ENCODE results near the gene KIF22.

KIF22 gene

GRCh38 chr16:29819506-29819905 is 29.0 kb downstream of the KIF22 start:
- no peaks in the 10 kb centered on the region for H4K20me1 ChIP-seq (ENCODE audit: low read depth, low read length)
- TF ChIP-seq EZH2phosphoT487 (conservative IDR thresholded peaks at IDR 0.05; ENCODE audit: low read length) (no peak), CTCF (IDR thresholded peaks at IDR 0.05; ENCODE audit: insufficient read depth, low read length, poor library complexity, severe bottlenecking) (no peak)
- H3K9me3 ChIP-seq (ENCODE audit: insufficient read depth, low read length): no peaks in the 10 kb centered on the region
- H3K79me2 ChIP-seq (ENCODE audit: insufficient read depth, low read length): peaks cover 21% of the 10 kb centered on the region
- no peaks in the 10 kb centered on the region for H3K27me3 ChIP-seq (ENCODE audit: low read length)
- no peak overlapping the region for H3K27ac ChIP-seq (ENCODE audit: low read depth, low read length)
- H3K4me2 ChIP-seq (ENCODE audit: low read depth, low read length, poor library complexity, severe bottlenecking): peak overlapping the region; percentile 55
- no peak overlapping the region for H2AFZ ChIP-seq (ENCODE audit: low read depth, low read length, severe bottlenecking)
- peaks cover 5% of the 10 kb centered on the region for H3F3A ChIP-seq (ENCODE audit: insufficient read depth)
- no peaks in the 10 kb centered on the region for H3K9me2 ChIP-seq (replicated peaks; ENCODE audit: insufficient read depth, low read length)
- H3K9ac ChIP-seq (ENCODE audit: low read length): peak overlapping the region; percentile 45
- 0 out of 2 replicates have a peak, but pooled peaks cover 2% of the 10 kb centered on the region for H3K36me3 ChIP-seq (ENCODE audit: low read length)
- no peak overlapping the region for H3K4me3 ChIP-seq (ENCODE audit: insufficient read depth, low read length, poor library complexity, severe bottlenecking)

GRCh38 chr16:29820271-29820701 is 29.7 kb downstream of the KIF22 start, which contains the start of gene MVP:
Gene MVP (plus strand): TSS chr16:29820462. CDS start chr16:29830550, 10,088 bp downstream.
- Histone ChIP-seq H3K27me3 (ENCODE audit: low read length) (no peaks in the 10 kb centered on the region), H3K79me2 (ENCODE audit: insufficient read depth, low read length) (peaks cover 21% of the 10 kb centered on the region), H3K9me3 (ENCODE audit: insufficient read depth, low read length) (no peaks in the 10 kb centered on the region), H3K4me3 (ENCODE audit: insufficient read depth, low read length, poor library complexity, severe bottlenecking) (peak within 1 kb of the TSS; percentile 48), H3K36me3 (ENCODE audit: low read length) (0 out of 2 replicates have a peak, but pooled peaks cover 2% of the 10 kb centered on the region), H2AFZ (ENCODE audit: low read depth, low read length, severe bottlenecking) (no peak within 1 kb of the TSS), H3F3A (ENCODE audit: insufficient read depth) (peaks cover 5% of the 10 kb centered on the region), H4K20me1 (ENCODE audit: low read depth, low read length) (no peaks in the 10 kb centered on the region), H3K9ac (ENCODE audit: low read length) (peak within 1 kb of the TSS; percentile 45), H3K9me2 (replicated peaks; ENCODE audit: insufficient read depth, low read length) (no peaks in the 10 kb centered on the region), H3K27ac (ENCODE audit: low read depth, low read length) (no peak within 1 kb of the TSS), H3K4me2 (ENCODE audit: low read depth, low read length, poor library complexity, severe bottlenecking) (peak within 1 kb of the TSS; percentile 55)
- TF ChIP-seq EZH2phosphoT487 (conservative IDR thresholded peaks at IDR 0.05; ENCODE audit: low read length): no peak
- TF ChIP-seq CTCF (IDR thresholded peaks at IDR 0.05; ENCODE audit: insufficient read depth, low read length, poor library complexity, severe bottlenecking): no peak

GRCh38 chr16:29820730-29821642 is 30.4 kb downstream of the KIF22 start:
- Histone ChIP-seq H3K9ac (ENCODE audit: low read length) (peak overlapping the region; percentile 45), H3K4me2 (ENCODE audit: low read depth, low read length, poor library complexity, severe bottlenecking) (peak overlapping the region; percentile 55), H3K36me3 (ENCODE audit: low read length) (0 out of 2 replicates have a peak, but pooled peaks cover 2% of the 10 kb centered on the region), H3F3A (ENCODE audit: insufficient read depth) (peaks cover 5% of the 10 kb centered on the region), H3K9me2 (replicated peaks; ENCODE audit: insufficient read depth, low read length) (no peaks in the 10 kb centered on the region), H3K79me2 (ENCODE audit: insufficient read depth, low read length) (peaks cover 21% of the 10 kb centered on the region), H2AFZ (ENCODE audit: low read depth, low read length, severe bottlenecking) (no peak overlapping the region), H3K27me3 (ENCODE audit: low read length) (no peaks in the 10 kb centered on the region), H4K20me1 (ENCODE audit: low read depth, low read length) (no peaks in the 10 kb centered on the region), H3K27ac (ENCODE audit: low read depth, low read length) (no peak overlapping the region), H3K9me3 (ENCODE audit: insufficient read depth, low read length) (no peaks in the 10 kb centered on the region), H3K4me3 (ENCODE audit: insufficient read depth, low read length, poor library complexity, severe bottlenecking) (no peak overlapping the region)
- TF ChIP-seq CTCF (IDR thresholded peaks at IDR 0.05; ENCODE audit: insufficient read depth, low read length, poor library complexity, severe bottlenecking): no peak
- no peak for TF ChIP-seq EZH2phosphoT487 (conservative IDR thresholded peaks at IDR 0.05; ENCODE audit: low read length)

All from SU-DHL-6 (cell line).